ENCODE data around the gene HOPX.
A peak's percentile ranks its signal among the peaks of the same experiment; 100 is the strongest.
"Not testable (repeated sequence)": the region's sequence is repeated elsewhere in the genome, so short reads cannot be mapped to it uniquely, and the experiment has no call there.

The HOPX gene

DNA sequence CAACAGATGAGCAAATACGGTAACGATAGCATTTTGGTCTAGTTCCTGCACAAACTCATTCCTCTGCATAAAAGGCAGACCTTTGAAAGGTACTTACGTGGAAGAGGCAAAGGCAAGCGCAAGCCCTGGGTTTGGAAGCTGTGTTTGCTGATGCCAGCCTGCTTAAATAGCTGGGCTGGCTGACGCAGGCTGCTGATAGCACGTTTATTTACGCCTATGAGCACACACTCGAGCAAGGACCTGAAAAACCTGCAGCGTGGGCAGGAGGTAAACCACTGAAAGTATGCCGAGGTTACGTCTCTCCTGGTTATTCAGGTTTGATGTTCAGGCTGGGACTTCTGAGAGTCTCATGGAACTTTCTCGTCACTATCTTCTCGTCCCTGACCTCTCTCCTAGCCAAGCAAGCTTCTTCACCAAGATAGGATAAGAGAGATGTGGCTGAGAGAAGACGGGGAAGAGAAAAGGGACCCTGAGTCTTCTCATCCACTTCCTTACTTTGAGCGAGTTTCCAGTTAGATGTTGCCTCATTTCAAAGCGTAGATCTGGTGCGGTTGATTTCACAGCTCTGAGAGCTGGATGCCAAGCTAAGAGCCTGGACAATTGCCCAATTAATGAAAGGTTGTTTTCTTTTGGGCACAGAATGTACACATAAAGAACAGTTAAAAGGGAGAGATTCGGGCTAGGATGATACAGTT lies at the start of gene HOPX:
HOPX (minus strand) TSS at position 139 of the 695 bp plus-strand sequence. CDS start 23,480 bp downstream, outside the sequence.
- peak; percentile 55 for DNase-seq (ENCODE audit: low read depth)

DNA sequence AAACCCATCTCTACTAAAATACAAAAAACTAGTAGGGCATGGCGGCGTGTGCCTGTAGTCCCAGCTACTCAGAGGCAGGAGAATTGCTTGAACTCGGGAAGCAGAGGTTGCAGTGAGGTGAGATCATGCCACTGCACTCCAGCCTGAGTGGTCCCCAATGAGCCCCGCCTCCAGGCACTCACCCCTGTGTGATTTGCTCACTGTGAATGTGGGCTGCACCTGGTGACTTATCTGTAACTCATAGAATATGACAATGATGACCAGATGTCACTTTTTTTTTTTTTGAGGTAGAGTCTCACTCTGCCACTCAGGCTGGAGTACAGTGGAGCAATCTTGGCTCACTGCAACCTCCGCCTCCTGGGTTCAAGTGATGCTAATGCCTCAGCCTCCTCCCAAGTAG lies 49.0 kb upstream of the HOPX start:
- no peak for DNase-seq (ENCODE audit: low read depth)

DNA sequence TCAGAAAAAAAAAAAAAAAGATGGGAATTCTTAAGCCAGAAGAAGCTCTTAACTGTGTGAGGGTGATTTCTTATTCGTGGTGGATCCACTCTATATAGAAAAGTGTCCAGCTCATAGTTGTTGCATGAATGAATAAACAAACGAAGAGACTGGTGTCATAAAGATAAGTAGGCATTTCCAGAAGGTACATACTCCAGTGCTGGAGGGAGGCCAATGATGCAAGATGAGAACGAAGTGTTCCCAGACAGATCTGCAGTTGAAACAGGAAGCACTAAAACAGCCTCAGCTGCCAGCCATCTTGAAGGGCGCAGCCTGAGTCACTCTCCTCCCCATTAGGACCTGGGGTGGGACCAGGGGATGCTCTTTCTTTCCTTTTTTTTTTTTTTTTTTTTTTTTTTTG lies 47.4 kb upstream of the HOPX start:
- no peak for DNase-seq (ENCODE audit: low read depth)

DNA sequence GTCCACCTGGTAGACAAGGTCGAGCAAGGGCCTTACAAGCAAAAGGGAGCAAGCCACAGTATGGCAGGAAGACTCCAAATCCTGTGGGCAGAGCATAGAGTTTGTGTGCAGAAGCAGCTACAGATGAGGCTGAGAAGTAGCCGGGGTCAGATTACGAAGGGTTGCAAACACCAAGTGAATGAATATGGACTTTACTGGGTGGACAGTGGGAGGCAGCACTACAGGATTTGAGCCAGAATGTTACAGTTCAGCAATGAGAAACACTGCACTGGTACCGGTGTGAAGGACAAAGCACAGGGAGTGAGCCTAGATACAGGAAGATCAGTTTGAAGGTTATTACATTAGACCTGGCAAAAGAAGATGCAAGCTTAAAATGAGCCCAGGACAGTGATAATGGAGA lies 46.1 kb upstream of the HOPX start:
- no peak for DNase-seq (ENCODE audit: low read depth)

GRCh38 chr4:56726593-56726992 lies 45.5 kb upstream of the HOPX start:
- not testable (repeated sequence) for DNase-seq (ENCODE audit: low read depth)

- no peak for DNase-seq (ENCODE audit: low read depth)
Observed at GRCh38 chr4:56723659-56724230, 42.6 kb upstream of the HOPX start.

GRCh38 chr4:56723201-56723605 lies 42.1 kb upstream of the HOPX start:
- no peak for DNase-seq (ENCODE audit: low read depth)

GRCh38 chr4:56708146-56708545 lies 27.1 kb upstream of the HOPX start:
- DNase-seq (ENCODE audit: low read depth): no peak

- DNase-seq (ENCODE audit: low read depth): no peak
Observed at GRCh38 chr4:56705966-56706365, 24.9 kb upstream of the HOPX start.

DNA sequence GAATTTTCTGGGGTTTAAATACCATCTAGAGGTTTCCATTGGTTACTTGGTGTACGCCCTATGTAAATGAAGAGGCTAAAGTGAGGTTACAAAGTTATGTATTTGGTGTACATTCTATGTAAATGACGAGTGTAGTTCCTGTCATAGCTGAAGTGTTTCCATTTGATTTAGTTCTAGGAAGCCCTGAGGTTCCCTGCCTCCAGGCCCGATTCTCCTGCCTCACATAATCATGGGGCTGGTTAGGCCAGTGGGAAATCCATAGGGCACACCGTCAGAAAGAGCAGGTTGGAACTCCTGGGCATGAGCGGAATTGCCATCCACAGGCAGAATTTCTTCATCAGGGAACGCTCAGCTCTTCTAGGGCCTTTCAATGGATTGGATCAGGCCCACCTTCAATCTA lies 24.2 kb upstream of the HOPX start:
- DNase-seq (ENCODE audit: low read depth): no peak

DNA sequence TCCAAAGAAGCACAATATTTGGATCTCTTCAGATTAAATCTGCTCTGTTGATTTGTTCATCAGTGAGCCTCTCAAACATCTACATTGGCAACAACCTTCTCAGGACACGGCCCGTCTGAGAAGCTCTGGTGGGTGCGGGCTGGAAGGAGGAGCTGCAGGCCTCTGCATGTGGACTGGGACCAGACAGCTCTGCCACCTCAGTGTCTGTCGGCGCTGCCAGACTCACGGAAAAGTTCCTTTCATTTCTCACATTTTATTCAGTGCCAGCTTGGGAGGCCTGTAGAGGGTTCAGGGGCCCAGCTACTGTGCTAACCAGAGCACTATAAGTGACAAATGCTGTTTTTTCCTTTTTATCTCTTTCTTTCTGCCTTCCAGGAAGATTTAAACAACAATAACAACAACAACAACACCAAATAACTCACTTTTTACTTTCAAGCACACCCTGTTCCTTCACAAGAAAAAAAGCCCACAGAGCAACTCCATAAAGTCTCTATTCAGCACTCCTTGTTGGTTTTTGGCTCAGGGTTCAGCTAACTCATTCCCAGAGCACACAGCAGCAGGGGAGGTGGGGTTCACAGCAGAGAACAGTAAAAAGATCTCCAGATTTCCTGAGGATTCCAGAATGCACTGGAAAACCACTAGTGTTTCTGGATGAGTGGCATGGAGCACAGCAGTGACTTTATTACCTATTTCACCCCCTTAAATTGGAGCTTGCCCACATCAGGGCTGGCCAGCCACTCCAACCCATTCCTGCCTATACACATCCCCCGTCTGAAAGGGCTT lies 23.2 kb upstream of the HOPX start:
- DNase-seq (ENCODE audit: low read depth): no peak

GRCh38 chr4:56703378-56703777 lies 22.3 kb upstream of the HOPX start:
- no peak for DNase-seq (ENCODE audit: low read depth)

- DNase-seq (ENCODE audit: low read depth): no peak
Observed at GRCh38 chr4:56701644-56702043, 20.5 kb upstream of the HOPX start.

- no peak for DNase-seq (ENCODE audit: low read depth)
Observed at GRCh38 chr4:56701161-56701480, 20.0 kb upstream of the HOPX start.

DNA sequence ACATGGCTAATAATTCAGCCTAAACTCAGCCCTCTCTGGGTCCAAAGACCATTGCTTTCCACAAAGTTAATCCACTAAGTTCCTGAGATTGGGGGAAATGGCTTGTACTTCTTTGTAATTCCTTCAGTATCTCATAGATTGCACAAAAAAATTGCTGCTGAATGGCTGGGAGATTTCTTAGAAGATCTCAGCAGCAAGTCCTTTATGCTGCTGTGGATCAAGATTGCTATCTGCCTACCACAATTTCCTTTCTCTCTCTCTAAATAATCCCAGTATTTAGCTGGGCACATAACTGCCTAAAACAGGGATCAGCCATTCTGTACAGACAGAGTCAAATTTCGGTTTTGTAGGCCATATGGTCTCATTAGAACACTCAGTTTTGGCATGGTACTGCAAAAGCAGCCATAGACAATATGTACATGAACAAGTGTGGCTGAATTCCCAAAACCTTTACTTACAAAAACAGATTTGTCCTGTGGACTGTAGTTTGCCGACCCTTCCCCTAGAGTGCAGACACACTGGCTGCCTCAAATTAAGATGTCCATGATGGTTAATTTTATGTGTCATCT lies 18.5 kb upstream of the HOPX start:
- DNase-seq (ENCODE audit: low read depth): no peak

- no peak for DNase-seq (ENCODE audit: low read depth)
Observed at GRCh38 chr4:56698329-56698728, 17.2 kb upstream of the HOPX start.

DNA sequence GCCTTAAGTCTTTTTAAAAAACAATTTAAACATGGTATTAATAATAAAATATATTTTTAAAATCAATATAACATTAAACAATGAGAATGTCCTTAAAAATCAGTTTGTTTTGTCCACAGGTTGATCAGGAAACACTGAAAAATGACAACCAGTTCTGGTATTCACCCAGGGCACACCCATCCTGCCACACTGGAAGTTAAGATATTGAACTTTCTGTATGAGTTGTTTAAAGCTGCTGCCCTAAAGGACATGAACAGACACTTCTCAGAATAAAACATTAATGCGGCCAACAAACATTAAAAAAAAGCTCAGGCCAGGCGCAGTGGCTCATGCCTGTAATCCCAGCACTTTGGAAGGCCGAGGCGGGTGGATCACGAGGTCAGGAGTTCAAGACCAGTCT lies 15.0 kb upstream of the HOPX start:
- no peak for DNase-seq (ENCODE audit: low read depth)

GRCh38 chr4:56693476-56693875 lies 12.4 kb upstream of the HOPX start:
- not testable (repeated sequence) for DNase-seq (ENCODE audit: low read depth)

DNA sequence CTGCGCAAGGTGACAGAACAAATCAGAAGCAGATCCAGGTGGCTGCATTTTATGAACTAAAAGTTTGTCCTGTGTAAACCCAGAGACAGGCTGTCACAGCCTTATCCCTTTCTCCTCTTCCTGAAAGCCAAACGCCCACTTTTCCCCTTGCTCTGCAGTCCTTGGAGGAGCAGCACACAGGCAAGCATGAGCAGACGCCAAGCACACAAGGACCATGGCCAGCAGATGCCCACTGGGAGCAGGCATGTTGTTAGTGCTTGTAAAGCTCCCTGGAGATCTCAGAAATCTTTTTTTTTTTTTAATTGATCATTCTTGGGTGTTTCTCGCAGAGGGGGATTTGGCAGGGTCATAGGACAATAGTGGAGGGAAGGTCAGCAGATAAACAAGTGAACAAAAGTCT lies 11.5 kb upstream of the HOPX start:
- no peak for DNase-seq (ENCODE audit: low read depth)

GRCh38 chr4:56691425-56691824 lies 10.3 kb upstream of the HOPX start:
- no peak for DNase-seq (ENCODE audit: low read depth)

DNA sequence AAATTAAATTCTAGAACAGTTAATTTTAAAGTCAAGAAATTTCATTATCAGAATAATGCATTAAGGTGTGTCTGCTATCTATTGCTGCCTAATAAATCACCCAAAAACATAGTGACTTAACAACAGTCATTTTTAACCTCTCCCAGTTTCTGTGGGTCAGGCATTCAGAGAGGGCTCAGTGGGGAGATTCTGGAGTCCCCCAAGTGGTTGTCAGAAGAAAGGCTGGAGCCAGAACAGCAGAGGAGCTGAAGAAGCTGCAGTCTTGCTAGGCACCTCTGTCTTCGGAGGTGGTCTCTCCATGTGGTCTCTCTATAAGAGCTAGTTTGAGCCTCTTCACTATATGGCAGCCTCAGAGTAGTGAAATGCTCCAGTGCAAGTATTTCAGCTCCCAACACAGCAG lies 9.3 kb upstream of the HOPX start:
- no peak for DNase-seq (ENCODE audit: low read depth)

DNA sequence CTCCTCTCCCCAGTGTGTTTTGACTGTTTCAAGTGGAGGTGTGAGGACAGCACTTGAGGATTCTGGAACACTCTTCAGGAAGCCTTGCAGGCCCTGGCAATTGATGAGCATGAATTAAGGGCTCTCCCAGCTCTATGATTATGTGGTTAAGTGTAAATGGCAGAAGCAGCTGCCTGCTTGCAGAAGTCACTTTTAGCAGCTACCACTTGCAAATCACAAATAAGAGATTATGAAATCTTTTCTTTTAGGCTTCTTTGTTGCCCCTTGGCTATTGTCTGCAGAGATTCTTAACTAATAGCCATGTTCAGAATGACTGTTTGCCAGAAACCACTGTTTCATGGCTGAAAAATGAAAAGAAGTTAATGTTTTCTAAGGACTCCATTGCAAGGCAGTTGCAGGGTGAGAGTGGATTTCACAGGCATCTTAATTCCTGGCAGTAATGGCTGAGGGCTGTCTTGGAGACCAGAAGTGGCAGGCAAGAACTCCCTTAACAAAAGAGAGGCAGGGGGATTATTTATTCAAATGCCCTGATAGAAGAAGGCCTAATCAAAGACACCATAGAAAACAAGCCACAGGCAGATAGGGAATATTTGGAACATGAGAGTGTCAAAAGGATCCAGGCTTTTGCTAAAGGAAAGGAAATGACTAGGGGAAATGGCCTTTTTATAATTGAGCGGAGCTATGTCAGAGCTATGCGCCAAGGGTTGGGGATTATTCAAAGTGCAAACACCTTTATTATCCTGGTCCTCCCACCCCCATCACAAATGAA lies 8.3 kb upstream of the HOPX start:
- no peak for DNase-seq (ENCODE audit: low read depth)

Measured in stimulated activated CD8-positive, alpha-beta memory T cell treated with anti-CD3 and anti-CD28 coated beads, Interleukin-4, amount 100 ng/mL, for 24 hours (primary cell).